A204.1 (cell line): ENCODE measurements around the gene TAS2R40.
A peak's percentile ranks its signal among the peaks of the same experiment; 100 is the strongest.
"Not testable (repeated sequence)": the region's sequence is repeated elsewhere in the genome, so short reads cannot be mapped to it uniquely, and the experiment has no call there.

Experiments used
- FAIRE-seq: peaks from 2 replicates; lab custom pipeline; 2012; peaks lifted over from hg19 to GRCh38; lab: Jason Lieb, UNC

TAS2R40 gene

DNA sequence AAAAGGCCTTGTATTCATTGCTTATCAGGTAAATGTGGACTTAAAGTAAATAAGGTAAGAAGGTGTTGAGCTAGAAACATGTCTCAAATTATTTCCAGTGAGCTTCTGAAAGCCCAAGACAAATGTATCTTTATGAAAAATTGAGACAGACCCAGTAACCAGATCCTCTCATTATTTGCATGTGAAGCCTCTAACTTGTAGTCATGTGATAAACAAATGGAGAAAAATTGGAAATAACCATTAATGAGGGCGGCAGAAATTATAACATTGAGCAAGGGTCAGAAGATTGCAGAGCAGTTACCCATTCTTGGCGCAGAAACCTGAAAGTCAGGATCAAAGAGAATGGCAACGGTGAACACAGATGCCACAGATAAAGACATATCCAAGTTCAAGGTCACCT, at the start of gene TAS2R40:
TAS2R40 (plus strand) TSS at position 301 of the 400 bp plus-strand sequence; CDS start at position 343, 42 bp downstream.
- no peak for FAIRE-seq

DNA sequence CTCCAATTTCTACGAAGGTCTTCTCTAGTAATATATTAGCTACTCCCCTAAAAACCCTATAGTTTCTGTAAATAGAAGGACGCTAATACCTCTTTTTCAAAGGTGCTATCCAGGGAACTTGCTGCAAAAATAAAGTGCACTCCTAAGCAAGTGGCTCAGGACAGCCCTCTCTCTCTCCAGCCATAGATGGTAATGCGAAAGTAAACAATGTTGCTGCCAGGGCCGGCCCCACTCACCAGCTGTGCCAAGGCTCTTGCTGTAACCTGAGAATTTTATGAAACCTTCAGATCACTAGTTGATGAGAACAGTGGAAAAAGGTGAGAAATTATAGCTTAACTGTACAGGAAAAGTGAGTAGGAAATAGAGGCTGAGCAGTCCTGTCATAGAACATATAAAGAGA, 49.5 kb upstream of the TAS2R40 start:
- FAIRE-seq: no peak

DNA sequence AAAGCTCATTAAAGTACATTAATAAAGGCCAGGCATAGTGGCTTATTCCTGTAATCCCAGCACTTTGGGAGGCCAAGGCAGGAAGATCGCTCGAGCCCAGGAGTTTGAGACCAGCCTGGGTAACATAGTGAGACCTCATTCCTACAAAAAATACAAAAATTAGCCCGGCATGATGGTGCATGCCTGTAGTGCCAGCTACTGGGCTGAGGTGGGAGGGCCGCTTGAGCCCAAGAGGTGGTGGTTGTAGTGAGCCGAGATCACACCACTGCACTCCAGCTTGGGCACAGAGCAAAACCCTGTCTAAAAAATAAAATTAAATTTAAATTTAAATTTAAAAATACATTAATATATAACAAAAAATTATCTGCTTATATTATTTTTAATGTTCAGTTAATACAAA, 45.7 kb upstream of the TAS2R40 start:
- no peak for FAIRE-seq

DNA sequence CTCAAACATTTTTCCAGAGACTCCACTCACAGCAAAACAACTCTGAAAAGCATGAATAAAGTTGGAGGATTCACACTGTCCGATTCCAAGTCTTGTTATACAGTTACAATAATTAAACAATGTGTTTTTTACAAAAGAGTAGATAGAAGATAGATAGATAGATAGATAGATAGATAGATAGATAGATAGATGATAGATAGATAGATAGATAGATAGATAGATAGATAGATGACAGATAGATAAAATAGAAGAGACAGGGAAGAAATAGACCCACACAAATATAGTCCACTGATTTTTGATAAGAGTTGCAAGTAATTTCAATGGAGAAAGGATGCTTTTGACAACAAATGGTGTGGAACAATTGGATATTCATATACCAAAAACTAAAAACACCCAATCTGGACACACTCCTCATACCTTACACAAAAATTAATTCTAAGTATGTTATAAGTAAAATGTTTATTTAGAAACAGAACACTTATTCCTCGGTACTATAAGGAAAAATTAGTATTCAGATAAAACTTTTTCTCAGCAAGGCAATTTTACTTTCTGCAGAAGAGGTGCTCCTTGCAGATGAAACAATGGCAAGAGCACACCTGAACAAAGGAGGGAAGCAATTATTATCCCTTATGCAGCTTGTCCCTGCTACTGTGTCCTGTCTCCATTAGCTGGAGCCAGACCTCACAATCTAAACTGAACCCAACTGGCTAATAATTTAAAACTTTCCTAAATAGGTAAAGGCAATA, 44.3 kb upstream of the TAS2R40 start:
- peak; percentile 25 for FAIRE-seq

DNA sequence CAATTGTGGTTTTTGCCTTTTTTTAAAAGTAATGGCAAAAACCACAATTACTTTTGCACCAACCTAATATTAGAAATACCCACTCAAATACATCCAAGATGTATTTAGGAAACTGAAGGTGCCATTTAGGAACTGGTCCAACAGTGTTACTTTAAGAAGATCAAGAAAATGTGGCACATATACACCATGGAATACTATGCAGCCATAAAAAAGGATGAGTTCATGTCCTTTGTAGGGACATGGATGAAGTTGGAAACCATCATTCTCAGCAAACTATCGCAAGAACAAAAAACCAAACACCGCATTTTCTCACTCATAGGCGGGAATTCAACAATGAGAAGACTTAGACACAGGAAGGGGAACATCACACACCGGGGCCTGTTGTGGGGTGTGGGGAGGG, 41.1 kb upstream of the TAS2R40 start:
- not testable (repeated sequence) for FAIRE-seq

DNA sequence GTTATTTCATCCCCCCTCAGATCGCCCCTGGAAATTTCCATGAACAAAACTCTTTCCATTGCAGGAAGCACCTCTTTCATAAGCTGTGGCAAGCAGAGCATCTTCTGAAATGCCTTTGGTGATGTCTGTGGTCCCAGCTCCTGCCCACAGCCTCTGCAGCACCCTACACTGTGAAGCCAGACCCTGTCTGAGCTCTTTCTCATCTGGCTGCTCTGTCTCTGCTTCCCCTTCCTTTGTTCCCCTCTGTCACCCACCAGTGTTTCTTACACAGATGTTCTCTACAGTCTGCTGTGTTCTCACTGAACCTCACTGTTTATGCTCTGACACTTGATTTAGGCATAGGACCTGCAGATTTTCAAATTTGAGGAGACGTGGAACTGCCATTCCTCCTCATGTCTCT, 40.5 kb upstream of the TAS2R40 start:
- no peak for FAIRE-seq

DNA sequence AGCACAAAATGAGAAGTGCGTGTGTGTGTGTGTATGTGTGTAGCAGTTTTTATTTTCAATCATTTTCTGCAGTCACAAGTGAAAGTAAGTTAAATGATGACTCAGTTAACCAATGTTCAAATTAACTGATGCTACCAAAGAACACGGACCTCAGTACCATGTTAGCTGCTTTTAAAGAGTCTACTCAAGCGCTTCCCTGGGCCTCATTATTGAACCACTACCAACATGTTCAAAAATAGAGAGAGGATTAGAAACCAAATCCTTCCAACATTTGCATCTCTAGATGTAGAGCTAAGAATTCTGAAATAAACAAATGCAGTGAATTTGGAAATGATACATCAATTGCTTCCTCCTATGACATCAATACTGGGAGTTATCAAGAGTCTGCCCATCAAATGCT, 38.8 kb upstream of the TAS2R40 start, which contains the start of gene TAS2R39:
TAS2R39 (plus strand) TSS at position 396 of the 400 bp plus-strand sequence; CDS start at position 396, 0 bp downstream.
- no peak for FAIRE-seq

DNA sequence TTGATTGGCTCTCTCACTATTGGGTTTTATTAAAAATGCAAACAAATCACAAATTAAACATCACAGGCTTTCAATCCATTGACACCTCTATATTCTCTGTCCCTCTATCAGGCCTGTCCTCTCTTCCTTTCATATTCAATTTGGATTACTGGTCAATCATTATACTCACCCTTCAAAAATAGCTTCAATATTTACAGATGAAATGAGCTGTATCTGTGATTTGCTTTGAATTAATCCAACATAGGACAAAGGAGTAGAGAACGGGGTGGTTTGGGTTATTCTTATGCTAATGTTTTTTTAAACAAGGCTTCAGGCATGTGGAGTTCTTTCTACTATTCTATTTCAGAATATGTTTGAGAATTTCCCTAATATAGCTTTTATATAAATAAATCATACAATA, 36.3 kb upstream of the TAS2R40 start:
- no peak for FAIRE-seq

DNA sequence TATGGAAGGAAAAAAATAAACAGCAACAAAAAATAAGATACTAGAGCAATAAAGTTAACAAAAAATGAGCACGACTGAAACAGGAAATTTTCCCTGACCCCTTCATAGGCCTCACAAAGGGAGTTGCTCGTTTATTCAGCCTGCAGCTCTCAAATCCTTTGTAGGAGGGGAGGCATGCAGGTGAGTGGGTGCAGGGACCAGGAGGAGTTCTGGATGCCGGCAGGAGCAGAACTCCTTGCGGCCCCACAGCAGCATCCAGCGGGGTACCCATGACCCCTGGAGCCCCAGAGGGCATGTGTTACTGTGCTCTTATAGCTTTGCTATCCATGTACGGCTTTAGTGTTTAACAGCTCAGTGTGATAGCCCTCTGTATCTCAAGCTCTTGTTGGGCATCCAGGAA, 32.8 kb upstream of the TAS2R40 start:
- FAIRE-seq: no peak

DNA sequence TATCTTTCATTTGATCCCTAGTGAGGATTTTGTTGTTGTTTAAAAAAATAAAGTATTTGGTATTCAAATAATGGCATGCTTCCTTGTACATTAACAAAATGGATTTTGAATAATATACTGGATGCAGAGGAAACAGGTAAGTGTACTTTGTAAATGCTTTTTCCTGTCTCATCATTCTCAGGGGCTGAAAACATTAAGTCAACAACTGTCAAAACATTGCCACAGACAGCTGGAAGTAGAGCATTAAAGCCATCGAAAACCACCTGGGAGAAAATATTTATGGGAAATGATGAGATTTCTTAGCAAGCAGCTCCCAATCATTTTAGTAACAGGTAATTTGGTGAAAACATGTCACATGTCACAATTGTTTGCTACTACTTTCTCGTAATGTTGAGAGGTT, 28.0 kb upstream of the TAS2R40 start:
- no peak for FAIRE-seq

DNA sequence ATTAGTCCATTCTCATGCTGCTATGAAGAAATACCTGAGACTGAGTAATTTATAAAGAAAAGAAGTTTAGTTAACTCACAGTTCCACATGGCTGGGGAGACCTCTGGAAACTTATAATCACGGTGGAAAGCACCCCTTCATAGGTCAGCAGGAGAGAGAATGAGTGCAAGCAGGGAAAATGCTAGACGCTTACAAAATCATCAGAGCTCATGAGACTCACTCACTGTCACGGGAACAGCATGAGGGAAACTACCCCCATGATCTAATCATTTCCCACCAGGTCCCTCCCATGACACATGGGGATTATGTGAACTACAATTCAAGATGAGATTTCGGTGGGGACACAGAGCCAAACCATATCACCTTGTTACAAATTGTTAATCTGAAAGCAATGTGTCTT, 22.8 kb upstream of the TAS2R40 start:
- FAIRE-seq: no peak

DNA sequence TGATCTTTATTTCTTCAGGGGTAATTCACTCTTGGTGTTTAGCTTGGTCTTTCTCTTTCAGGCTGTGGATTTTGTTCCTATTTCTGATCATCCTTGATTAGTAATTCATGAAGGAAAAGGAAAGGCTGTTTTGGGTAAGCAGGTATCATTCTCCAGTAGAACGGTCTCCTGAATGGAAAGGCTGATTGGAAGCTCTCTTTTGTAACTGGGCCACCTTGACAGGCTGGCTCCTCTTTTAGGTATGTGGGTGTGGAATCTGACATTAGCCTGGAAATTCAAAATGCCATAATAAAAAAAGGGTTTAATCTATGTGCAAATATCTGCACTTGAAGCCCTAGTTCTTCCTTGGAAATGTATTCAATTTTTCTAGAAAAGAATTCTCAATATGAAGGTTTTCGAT, 19.7 kb upstream of the TAS2R40 start:
- FAIRE-seq: no peak

DNA sequence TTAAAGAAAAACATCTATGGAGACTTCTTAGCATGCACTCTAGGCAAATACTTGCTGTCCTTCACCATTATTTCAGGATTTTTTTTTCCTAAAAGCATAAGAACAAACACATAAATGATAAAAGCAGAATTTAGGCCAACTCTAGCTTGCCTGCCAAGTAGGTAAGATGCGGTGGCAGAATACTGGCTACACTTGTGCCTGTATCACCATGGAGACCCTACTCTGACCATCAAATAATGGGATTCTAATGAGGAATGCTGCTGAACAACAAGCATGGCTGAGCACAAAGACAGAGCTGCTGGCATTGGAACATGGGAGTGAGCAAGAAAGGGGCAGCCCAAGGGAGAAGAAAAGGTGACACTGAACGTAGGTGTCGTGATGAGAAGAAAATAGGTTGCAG, 18.5 kb upstream of the TAS2R40 start:
- no peak for FAIRE-seq

DNA sequence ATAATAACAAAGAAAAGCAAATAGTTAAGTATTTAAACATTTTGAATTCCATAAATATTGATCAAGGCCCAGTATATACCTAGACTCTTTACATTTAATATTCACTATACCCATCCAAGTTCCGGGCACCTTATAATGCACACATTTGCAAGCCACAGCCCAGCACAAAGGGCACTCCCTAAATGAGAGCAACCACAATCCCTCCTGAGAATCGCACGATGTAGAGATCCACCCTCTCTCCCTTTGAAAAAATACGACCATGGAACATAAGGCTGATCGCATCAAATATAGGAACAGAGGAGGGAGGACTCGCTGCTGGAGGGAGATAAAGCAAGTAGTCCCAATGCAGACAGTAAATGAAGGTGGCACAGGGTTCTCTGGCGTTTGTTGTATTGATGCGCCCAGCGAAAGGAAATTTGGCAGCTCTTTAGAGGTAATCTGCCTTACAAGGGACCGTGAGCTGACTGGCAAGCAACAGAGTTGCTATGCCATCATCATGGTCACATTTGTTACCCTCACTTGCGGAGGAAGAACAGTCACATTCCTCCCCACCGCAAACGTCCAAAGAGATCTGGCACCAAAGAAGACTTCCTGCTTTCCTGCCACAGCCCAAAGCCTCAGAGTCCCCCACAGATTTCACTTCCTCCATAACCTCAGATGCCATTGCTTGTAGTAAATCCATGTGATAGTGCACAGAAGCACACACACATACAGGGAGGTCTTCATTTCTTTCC, 16.1 kb upstream of the TAS2R40 start:
- no peak for FAIRE-seq

DNA sequence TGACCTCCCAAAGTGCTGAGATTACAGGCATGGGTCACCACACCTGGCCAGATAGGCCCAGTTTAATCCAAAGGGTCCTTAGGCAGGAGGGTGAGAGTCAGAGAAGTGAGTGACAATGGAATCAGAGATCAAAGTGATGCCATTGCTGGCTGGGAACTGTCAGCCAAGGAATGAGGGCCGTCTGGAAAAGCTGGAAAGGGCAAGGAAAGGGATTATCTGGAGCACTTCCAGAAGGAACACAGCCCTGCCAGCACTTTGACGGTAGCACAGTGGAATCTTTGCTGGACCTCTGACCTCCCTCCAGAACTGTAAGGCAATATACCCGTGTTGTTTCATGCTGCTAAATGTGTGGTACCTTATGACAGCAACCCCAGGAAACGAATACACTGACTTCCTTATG, 11.3 kb upstream of the TAS2R40 start:
- no peak for FAIRE-seq

DNA sequence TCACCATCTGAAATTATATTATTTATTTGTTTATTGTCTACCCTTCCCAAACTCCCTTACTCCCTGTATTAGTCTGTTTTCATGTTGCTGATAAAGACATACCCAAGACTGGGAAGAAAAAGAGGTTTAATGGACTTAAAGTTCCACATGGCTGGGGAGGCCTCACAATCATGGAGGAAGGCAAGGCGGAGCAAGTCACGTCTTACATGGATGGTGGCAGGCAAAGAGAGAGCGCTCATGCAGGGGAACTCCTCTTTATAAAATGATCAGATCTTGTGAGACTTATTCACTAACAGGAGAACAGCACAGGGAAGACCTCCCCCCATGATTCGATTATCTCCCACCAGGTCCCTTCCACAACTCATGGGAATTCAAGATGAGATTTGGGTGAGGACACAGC, 8.4 kb upstream of the TAS2R40 start:
- not testable (repeated sequence) for FAIRE-seq

DNA sequence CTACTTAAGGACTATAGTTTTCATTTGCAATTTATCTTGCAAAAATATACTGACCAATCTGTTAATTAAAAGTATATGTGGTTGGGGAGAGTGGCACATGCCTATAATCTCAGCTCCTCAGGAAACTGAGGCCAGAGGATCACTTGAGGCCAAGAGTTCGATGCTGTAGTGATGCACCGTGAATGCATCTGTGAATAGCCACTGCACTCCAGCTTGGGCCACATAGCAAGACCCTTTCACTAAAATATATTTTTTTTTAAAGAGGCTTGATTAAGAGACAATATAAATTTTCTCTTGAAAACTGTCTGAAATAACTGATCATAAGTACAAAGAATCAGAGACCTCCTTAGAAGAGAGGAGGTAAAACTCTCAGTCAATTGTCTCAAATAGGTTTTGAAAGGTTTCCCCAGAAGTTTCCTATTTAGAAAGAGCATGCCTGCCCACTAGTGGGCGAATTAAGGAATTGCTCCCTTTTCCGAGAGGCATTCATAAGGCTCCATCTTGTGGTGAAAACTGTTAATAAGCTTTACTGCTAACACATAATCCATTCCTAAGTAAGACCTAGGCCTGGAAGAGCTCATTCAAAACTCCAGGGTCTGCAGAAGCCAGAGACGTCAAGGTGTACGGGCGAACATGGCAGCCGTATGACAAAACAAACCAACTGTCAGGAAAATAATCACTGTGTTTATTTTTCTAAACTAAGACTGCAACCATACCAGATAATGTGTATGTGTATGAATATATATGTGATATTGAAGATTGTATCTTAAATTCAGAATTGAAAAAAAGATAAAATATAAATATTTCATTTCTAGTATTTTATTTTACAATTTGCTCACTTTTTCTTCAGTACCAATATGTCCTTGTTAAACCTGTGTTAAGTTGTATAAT, 6.8 kb upstream of the TAS2R40 start:
- FAIRE-seq: peak; percentile 98

DNA sequence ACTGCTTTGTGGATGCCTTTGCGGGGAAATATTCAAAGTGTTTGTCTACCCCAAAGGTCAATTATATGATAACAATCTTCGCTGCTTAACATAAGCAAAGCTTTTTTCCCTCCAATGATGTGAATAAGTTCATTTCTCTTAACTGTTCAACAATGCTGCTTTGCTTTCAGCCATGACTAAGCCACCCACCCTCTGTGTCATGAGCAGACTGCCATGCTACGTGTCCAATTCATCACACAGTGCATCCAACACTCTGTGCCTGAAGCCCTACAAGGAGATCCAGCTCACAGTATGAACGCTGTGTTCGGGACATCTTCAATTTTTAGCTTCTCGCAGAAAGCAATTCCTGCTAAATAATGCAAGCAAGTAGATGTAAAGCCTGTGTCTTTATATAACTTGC, 5.7 kb upstream of the TAS2R40 start:
- no peak for FAIRE-seq

DNA sequence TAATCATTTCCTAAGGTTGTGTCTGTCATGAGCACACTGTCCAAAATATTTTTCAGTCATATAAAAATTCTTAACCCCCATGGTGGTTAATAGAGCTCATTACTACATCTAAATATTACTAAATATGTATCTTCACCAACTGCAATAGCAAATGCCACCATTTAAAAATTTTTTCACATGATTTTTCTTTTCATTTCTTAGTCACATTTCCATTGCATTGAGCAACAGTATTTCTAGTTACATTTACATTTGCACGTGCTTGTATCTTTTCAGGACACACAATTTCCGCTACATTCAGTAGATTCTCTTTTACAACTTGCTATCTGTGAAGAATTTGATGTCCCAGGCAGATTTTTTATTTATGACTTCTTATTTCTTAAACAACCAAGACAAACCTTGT, 5.2 kb upstream of the TAS2R40 start:
- no peak for FAIRE-seq

DNA sequence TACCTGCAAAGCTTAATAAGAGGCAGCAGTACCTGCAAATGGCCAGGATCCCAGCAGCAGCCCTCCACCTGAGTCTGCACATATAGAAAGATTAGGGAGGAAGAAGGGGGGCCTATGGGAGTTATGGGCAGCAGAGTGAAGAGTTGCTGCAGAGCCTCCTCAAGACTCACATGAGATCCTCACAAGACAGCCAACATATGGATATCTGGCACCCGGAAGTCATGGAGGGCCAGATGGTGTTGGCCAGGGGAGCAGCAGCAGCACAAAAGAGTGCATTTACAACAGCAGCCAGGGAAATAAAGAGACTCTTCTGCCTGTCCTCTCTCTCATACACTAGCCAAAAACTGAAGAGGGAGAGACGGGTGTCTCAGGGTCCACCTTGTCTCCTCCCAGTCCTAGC, 4.0 kb upstream of the TAS2R40 start:
- no peak for FAIRE-seq

DNA sequence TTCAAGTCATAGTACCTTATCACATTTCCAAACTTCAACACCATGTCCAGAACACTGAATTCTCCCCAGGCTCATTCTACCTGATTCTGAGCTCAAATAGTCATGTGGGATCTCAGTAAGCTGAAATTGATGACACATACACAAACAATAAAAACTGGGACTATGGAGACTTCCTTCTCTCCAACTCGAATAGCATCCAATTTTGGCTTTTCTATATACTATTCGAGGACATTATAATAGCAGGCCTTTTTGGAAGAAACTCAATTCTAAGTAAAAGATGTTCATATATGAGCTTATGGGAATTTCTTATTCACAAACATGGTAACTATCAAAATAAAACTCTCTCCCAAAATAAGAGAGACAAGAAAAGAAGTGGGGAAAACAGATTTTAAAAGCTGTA, 551 bp upstream of the TAS2R40 start:
- no peak for FAIRE-seq

DNA sequence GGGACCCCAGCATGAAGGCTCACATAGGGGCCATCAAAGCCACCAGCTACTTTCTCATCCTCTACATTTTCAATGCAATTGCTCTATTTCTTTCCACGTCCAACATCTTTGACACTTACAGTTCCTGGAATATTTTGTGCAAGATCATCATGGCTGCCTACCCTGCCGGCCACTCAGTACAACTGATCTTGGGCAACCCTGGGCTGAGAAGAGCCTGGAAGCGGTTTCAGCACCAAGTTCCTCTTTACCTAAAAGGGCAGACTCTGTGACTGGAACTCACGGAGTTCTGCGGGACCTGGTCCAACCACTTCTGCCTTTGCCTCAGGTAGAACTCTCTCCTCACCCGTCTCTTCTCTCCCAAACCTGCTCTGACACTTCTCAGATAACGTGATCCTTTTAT, 945 bp downstream of the TAS2R40 start:
- no peak for FAIRE-seq

DNA sequence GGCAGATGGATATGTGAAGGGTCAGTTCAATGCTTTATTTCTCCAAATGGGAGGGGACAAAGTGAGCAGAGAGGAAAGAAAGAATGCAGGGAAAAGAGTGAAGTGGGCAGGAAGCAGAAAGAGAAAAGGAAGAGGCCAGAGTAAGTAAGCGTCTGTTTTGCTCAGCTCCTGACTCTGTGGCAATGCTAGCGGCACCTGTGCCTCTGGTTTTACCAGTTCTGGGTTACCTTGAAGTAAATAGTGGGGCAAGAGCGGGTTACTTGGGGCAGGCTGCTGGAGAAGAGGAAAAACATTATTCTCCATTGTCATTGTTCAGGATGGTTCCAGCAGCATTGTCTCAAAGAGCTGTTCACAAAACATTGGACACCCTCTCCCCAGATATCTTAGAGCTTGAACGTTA, 1.9 kb downstream of the TAS2R40 start:
- no peak for FAIRE-seq
